Muscle of back (tissue), 13 donors: ENCODE results near the gene HUS1. TPM values are rescaled to one million over a fixed set of nuclear protein-coding genes. Genes with fewer than 3 reads are reported as not detected.
"Not testable (repeated sequence)": the region's sequence is repeated elsewhere in the genome, so short reads cannot be mapped to it uniquely, and the experiment has no call there.

Experiments
- DNase-seq, 3 donors: peaks; one replicate each; pipeline versions ENCODE4 v3.0.0 to v3.0.0-alpha.2; 2013
- long read RNA-seq, 9 donors: transcript quantifications; one replicate each; lab custom pipeline, GENCODE V29; 2026
- polyA plus RNA-seq, 10 donors: library from polyadenylated mRNA; unstranded; fragments of 120-200 nt; gene quantifications; one replicate each; pipeline ENCODE4 v1.2.1, GENCODE V29; 2013; ENCODE audit not compliant: insufficient read length in 10 of 10

HUS1 gene
- polyA plus RNA-seq = 10 to 100 TPM; 13.0 to 23.1 (median 17.5) TPM
- long read RNA-seq, donor 1, partial matches to known transcripts = 0 of 2 reads
- long read RNA-seq, donor 1, other reads (novel, unspliced or antisense) = 0 of 2 reads
- long read RNA-seq, donor 2, partial matches to known transcripts = 7 of 10 reads
- long read RNA-seq, donor 2, other reads (novel, unspliced or antisense) = 0 of 10 reads
- long read RNA-seq, donor 3 = 0 reads
- long read RNA-seq, donor 4 = 0 reads
- long read RNA-seq, donor 5, partial matches to known transcripts = 0 of 8 reads
- long read RNA-seq, donor 5, other reads (novel, unspliced or antisense) = 0 of 8 reads
- long read RNA-seq, donor 6, partial matches to known transcripts = 0 of 4 reads
- long read RNA-seq, donor 6, other reads (novel, unspliced or antisense) = 0 of 4 reads
- long read RNA-seq, donor 7, partial matches to known transcripts = 0 of 1 reads
- long read RNA-seq, donor 7, other reads (novel, unspliced or antisense) = 0 of 1 reads
- long read RNA-seq, donor 8, partial matches to known transcripts = 0 of 3 reads
- long read RNA-seq, donor 8, other reads (novel, unspliced or antisense) = 0 of 3 reads
- long read RNA-seq, donor 9 = 0 reads

DNA sequence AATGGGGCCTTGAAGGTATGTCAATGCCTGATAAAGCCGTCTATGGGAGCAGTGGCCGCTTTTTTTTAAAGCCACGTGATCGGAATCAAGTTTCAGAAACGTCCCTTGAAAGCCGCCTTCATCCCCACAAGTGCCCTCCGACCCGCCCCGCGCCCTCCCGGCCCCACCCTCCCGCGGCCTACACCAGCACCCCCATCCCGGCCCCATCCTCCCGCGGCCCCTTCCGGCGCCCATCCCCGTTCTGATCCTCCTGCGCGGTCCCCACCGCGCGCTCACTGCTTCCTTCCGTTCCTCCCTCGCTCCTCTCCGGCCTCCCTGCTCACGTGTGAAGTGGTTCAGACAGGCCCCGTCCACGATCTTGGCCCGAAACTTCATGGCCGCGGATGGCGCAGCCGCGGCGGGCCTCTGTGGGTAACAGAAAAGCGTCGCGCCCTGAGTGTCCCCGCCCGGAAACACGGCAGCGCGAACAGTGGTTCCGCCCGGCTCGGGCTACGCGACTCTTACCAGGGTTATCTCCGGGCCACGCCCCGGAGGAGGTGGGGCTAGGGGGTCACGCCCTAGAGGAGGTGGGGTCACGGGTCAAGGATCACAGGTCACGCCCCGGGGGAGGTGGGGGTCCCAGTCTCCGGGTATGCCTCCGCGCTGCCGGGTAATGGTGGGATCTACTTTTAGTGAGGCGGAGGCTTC, at the start of gene HUS1:
Gene HUS1, minus strand, starts transcription at position 471 of the 687 bp plus-strand sequence. Its CDS starts 96 bp downstream, at position 375.
- peak; percentile 87 to 97 (median 91) for DNase-seq

DNA sequence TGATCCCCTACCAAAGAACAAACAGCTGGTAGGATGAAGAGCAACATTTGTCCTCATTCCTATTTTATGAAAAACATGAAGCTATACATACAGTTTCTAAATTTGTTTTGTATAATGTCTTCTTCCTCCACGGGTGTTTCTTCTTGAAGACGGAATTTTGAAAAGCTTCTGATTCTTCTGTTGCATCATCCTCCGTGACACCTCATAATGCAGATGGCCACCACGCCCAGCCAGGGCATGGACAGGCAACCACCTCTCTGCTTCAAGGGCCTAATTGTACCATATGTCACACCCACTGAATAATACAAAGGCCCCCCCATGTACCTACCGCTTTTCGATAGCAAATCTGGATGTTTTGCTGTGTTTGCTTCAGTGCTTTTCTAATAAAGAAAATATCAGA, 49.5 kb upstream of the HUS1 start, which contains the start of gene SUN3:
Gene SUN3, minus strand, starts transcription at position 170 of the 400 bp plus-strand sequence. Its CDS starts 169 bp downstream, at position 1.
- DNase-seq = no peak

DNA sequence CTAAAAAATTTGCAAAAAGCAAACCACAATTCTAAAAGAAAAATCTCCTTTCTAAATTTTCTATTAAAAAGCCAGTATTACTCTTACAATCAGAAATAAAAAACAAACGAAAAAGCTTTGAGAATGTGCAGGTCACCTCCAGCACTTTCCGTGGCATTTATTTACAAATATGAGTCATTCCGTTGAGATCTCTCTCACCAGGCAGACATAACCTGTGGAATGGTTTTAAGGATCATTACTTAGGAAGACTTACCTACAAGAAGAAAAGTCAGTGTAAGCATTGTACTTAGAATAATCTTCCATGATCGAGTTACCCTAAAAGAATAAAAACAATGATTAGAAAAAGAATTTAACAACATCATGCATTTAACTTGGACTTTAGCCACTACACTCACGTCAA, 46.2 kb upstream of the HUS1 start:
- DNase-seq = no peak

DNA sequence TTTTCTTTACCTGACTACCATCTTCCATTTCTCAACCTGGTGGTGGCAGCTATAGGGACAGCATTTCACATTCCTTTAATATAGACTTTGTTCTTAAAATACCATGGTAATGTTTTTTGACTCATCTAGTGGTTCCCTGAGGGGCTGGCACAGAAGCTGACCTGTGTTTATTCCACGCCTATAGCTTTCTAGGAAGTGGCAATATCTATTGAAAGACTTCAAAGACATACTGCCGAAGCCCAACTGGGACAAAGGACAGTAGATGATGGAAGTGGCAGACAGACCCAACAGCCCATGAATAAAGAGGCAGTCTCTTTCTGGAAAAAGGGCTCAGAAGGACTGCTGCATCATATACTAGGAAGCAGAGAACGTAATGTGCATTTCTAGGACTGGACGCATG, 38.3 kb upstream of the HUS1 start:
- DNase-seq = no peak

DNA sequence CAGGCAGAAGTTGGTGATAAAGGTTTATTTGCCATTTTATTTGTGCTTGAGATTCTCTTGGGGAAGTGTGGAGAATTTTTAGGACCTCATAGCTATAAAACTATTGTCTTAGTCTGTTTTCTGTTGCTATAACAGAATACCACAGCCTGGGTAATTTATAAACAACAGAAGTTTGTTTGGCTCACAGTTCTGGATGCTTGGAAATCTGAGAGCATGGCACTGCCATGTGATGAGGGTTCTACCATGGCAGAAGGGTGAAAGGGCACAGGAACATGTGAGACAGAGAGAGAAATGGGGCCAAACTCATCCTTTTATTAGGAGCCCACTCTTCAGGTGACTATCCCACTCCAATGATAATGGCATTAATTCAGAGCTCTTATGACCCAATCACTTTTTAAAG, 37.2 kb upstream of the HUS1 start:
- no peak for DNase-seq

DNA sequence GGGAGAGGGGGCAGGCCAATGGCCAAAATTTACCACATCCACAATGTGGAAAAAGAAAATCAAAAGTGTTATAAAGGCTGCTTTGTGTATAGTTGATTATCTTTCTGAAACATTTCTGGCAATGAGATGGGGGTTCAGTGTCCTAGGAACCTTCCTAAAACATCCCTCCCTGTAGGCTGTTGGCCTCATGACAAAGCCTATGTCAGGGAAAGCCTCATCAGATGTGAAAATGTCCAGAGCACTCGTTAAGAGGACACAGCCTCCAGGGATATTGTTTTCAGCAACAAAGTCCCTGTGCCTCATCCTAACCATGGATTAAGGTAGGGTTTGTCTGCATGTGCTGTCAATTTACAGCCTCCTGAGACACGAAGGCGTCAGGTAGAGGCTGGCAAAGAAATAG, 32.5 kb upstream of the HUS1 start:
- DNase-seq = no peak

DNA sequence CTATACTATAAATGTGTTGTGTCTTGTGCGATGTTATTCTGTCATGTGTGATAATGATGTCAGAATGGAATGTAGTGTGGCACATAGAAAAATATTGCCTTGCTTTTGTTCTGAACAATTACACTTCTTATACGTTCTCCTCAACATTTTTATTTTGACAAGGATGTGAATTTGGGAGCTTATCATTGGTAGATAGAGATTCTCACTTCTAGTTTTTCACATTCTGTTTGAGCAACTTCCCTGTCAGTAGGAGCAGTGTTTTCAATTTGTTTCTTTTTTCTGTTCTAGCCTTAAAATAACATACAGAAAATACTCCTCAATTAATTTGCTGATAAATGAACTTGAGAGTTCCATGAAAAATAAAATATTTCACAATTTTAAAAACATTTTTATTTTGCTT, 31.9 kb upstream of the HUS1 start:
- no peak for DNase-seq

DNA sequence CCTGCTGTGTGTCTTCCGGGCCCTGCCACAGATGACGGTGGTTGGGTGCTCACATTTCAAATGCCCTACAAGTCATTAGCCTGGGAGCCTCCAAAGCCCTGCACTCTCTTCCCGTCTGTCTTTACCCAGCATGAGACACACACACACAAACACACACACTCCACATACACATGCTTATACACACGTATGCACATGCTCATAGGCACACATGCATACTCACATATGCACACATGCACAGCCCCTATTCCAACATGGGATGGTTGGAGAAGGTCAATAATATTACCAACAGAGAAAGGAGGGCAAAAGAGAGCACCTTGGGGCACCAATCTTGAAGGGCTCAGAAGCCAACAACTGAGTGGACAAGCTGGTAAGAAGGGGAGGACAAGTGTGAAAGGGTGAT, 30.5 kb upstream of the HUS1 start:
- DNase-seq = no peak

DNA sequence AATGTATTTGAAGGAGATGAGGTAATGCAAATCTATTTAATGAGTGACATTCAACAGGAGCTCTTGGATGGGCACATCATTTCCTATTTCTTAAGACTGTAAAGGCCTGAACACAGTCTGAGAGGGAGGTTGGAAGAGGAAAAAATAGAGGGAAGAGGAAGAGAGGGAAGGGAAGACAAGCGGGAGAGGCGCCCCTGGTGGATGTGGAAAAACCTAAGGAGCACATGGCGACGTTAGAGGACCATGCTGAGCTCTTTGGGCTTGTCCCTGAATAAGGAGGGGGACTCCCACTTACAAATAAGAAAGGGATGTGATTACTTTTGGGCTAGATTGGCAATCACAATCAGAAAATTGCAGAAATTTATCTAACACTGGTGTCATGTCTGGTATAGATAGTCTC, 29.8 kb upstream of the HUS1 start:
- no peak for DNase-seq

DNA sequence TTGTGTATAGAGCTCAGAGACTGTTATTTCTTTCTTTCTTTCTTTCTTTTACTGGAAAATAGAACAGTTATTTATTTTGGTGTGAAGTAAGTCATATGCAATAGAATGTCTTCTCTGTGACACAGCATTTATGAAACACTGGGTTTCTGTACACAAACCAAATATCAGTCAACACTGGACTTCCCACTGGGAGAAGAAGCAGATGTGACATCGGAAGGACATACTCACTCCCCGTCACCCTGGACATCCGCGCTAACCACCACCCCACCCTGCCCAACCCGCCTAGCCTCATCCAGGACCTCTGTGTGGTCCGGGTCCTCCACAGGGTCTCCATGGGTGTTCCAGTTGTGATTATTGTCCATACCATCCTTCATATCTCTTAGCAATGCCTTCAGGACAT, 27.5 kb upstream of the HUS1 start:
- no peak for DNase-seq

DNA sequence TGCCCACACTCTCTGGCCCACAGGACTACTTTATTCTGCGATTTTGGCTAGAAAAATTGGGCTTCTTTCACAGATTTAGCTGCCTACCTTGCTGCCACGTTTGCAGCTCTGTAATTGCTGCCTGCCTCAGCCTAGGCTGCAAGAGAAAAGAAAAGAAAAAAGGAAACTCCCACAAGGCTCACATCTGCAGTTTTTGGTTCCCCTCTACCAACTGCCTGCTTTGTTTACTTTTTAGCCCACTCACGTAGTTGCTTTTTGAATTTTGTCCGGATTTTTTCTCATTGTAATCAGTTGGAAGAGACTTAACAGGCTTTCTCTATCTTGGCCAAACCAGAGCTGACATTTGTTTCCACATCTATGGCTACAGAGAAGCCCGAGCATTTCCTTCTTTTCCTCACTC, 25.2 kb upstream of the HUS1 start:
- DNase-seq = peak in 1 of 3 donors; percentile 7

DNA sequence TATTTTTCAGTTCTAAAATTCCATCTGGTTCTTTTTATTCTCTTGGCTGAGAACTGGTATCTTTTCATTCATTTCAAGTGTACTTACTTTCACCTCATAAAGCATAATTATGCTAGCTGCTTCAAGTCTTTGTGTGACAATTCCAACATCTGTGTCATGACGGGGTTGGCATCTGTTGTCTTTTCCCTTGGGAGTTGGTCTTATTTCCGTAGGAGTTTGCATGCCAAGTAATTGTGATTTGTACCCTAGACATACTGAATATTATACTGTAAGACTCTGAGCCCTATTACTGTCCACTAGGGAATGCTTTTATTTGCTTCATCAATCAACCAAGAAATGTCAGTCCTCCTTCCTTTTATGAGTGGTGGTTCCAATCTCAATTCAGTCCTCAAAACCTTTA, 24.6 kb upstream of the HUS1 start:
- peak in 1 of 3 donors; percentile 30 for DNase-seq

DNA sequence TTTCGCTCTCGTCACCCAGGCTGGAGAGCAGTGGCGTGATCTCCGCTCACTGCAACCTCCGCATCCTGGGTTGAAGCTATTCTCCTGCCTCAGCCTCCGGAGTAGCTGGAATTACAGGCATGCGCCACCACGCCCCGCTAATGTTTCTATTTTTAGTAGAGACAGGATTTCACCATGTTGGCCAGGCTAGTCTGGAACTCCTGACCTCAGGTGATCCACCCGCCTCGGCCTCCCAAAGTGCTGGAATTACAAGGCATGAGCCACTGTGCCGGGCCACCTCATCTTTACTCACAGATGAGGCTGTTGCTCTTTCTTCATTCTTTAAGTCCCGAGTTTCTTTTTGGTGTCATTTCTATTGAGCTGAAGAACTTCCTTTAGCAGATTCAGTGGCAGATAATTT, 20.7 kb upstream of the HUS1 start:
- DNase-seq = not testable (repeated sequence)

DNA sequence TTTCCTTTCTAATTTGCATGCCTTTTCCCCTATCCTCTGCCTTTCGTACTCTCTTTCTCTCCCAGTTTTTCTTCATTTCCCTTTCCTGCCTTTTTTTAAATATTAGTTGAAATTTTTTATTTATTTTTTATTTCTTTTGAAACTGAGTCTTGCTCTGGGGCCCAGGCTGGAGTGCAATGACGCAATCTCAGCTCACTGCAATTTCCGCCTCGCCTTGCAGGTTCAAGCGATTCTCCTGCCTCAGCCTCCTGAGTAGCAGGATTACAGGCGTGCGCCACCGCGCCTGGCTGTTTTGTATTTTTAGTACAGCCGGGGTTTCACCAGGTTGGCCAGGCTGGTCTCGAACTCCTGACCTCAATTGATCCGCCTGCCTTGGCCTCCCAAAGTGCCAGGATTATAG, 20.0 kb upstream of the HUS1 start:
- no peak for DNase-seq

DNA sequence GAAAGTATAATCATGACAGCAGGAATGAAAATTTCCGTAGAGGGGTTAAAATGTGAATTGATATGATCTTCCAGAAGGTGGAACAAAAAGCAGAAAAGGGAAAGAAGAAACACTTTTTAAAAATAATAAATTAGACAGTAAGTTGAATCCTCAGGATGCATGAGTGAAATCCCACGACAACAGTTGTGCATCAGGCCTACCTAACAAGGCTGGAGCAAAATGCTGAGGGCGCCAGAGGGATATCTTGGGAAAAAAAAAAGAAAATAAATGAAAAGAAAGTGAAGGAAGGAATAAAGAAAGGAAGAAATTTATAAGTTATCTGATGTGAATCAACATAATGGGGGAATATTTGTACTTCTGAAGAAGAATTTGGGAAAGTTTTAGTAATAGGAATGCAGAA, 13.0 kb upstream of the HUS1 start:
- no peak for DNase-seq

DNA sequence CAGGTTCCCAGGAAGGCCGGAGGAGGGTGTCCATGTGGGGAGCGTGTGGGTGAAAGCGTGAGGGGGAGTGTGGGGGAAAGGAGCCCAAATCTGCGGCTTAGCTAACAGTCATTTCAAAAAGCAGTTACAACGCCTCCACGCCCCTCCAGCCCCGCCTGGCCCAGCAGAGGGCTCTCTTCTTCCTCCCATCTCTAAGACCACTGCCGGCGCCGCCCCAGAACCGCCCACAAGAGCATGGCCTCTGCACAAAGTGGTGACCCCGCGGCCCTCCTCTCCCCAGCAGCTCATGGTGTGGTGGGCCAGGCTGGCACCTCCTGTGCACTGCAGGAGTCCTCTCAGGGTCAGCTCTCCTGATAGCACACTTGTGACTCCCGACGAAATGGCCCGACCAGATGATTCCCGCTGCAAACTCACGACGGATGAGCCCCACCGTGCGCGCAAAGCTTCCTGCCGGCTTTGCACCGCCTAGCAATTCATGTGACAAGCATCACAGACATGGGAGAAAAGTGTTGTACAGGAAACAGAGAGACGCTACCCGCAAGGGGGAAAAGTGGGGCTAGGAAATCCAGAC, 12.4 kb upstream of the HUS1 start:
- peak; percentile 65 to 94 (median 81) for DNase-seq

DNA sequence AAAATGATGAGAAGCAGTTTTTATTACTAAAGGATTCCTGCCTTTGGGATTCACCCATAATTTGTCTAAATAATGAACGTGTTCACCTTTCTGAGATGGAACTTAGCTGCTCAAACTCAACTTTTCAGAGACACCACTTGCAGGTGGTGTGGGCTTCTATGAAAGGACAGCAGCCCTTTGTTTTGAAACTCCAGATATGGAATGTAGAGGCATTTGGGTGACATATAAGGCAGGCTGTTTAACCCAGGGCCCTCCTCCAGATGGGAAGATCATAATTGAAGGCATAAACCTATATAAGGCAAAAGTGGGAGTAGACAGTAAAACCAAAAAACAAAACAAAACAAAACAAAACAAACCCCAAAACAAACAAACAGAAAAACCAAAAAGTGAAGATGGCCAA, 11.9 kb upstream of the HUS1 start:
- DNase-seq = no peak

DNA sequence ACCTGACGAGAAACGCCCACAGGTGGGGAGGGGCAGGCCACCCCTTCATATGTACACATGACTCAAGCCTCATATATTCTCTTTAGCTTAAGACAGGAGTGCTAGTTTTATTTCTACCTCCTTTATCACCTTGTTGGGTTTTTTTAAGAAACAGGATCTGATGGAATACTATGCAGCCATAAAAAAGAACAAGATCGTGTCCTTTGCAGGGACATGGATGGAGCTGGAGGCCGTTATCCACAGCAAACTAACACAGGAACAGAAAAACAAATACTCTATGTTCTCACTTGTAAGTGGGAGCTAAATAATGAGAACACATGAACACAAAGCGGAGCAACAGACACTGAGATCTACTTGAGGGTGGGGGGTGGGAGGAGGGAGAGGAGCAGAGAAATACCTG, 11.2 kb upstream of the HUS1 start:
- no peak for DNase-seq

DNA sequence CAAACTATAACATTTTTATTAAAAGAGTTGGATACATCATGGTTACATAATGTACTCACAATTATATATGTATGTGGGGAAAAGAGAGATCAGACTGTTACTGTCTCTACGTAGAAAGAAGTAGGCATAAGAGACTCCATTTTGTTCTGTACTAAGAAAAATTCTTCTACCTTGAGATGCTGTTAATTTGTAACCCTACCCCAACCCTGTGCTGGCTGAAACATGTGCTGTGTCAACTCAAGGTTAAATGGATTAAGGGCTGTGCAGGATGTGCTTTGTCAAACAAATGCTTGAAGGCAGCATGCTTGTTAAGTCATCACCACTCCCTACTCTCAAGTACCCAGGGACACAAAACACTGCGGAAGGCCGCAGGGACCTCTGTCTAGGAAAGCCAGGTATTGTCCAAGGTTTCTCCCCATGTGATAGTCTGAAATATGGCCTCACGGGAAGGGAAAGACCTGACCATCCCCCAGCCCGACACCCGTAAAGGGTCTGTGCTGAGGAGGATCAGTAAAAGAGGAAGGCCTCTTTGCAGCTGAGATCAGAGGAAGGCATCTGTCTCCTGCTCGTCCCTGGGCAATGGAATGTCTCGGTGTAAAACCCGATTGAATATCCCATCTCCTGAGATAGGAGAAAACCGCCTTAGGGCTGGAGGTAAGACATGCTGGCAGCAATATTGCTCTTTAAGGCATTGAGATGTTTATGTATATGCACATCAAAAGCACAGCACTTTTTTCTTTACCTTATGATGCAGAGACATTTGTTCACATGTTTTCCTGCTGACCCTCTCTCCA, 10.4 kb upstream of the HUS1 start:
- DNase-seq = not testable (repeated sequence)

DNA sequence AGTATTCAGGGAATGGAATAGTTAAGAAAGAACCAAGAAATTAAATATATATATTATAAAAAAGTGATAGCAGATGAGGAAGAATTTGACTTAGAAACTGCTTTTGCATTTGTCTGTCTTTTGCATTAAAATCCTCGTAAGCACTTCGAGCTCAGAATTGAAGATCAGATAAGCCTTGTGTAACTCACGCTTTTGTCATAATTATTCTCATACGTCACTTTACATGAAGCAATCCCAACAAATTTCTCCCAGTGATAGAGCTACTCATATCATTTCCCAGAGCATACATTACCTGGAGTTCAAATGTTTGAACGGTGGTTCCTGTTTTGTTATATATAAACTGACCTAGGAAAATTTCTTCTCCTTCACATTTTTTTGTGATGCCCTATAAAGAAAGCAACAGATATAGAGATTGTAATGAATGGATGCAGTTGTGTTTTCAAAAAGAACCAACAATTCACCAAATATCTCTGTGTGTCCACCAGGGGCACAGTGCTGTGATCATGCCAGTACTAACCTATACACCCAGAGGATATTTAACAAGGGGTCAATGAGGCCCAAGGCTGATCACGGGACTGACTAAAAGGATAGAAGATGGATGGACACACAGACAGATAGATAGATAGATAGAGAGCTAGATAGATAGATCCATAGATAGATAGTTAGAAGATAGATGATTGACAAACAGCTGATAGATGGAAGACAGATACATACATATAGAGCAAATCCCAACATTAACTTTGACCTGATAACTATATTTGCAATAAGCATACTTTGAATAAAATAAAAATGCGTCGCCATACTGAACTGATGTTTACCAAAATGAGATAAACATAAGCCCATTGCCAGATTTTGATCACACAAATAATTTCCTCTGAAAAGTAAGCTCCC, 9.3 kb upstream of the HUS1 start:
- DNase-seq = no peak

DNA sequence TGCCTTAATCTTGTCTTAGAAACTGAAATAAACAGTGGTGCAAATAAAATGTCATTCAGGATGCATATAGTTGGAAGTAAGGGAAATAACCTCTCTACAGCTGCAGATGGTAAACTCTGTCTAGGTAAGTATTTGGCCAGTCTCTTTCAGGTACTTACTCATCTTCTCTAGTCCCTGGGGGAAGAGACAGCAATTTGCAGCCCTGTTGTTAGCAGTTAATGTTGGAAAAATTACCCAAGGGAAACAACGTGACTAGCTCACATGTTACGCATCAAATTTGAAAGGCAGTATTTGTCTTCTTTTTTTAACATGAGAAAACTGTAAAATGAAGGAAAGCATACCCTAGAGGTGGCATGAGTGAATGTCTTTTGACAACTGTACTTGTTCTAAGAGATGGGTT, 3.2 kb upstream of the HUS1 start:
- DNase-seq = no peak
